Neural crest cell (in vitro differentiated cells): ENCODE results near the gene SLC7A6. TPM values are rescaled to one million over a fixed set of nuclear protein-coding genes. Genes with fewer than 3 reads are reported as not detected.

Experiments
- DNase-seq: peaks from one replicate; pipeline ENCODE4 v3.0.0; 2021; ENCODE audit warnings: low read depth, mixed read lengths, low spot score
- H3K27ac Mint-ChIP-seq: one replicate; pipeline ENCODE4 v1.8.0; 2021; ENCODE audit warnings: mild to moderate bottlenecking, mixed read lengths; ENCODE audit not compliant: unreplicated experiment
- H3K27me3 Mint-ChIP-seq: 2 replicates; pipeline ENCODE4 v1.8.0; 2021; ENCODE audit warnings: low read depth, mild to moderate bottlenecking, mixed read lengths
- H3K36me3 Mint-ChIP-seq: 2 replicates; pipeline ENCODE4 v1.8.0; 2021; ENCODE audit warnings: low read depth, mild to moderate bottlenecking, mixed read lengths
- H3K4me1 Mint-ChIP-seq: 2 replicates; pipeline ENCODE4 v1.8.0; 2021; ENCODE audit warnings: mixed read lengths
- H3K4me3 Mint-ChIP-seq: one replicate; pipeline ENCODE4 v1.8.0; 2021; ENCODE audit warnings: mild to moderate bottlenecking, mixed read lengths
- H3K9me3 Mint-ChIP-seq: 2 replicates; pipeline ENCODE4 v1.8.0; 2021; ENCODE audit warnings: mixed read lengths
- CTCF ChIP-seq: fragments of 200-600 bp; sonication (generic); conservative IDR thresholded peaks from 2 replicates; pipeline ENCODE4 v1.5.0; 2021; ENCODE audit warnings: antibody characterized with exemption, mild to moderate bottlenecking
- total RNA-seq: library from RNA; stranded (reverse); gene quantifications from 2 replicates; pipeline ENCODE4 v1.2.1, GENCODE V29; 2021

Gene SLC7A6
- total RNA-seq, 1 donor from 2014 or later, result 41.7 TPM

- Mint-ChIP-seq H3K4me3 (no peak overlapping the region), H3K36me3 (peaks cover 11% of the 10 kb centered on the region), H3K4me1 (no peaks in the 10 kb centered on the region), H3K9me3 (no peaks in the 10 kb centered on the region), H3K27me3 (no peaks in the 10 kb centered on the region), H3K27ac (no peak overlapping the region)
- no peak for TF ChIP-seq CTCF
- DNase-seq, result no peak
Measured at GRCh38 chr16:68343137-68343536, 78.8 kb downstream of the SLC7A6 start.

DNA sequence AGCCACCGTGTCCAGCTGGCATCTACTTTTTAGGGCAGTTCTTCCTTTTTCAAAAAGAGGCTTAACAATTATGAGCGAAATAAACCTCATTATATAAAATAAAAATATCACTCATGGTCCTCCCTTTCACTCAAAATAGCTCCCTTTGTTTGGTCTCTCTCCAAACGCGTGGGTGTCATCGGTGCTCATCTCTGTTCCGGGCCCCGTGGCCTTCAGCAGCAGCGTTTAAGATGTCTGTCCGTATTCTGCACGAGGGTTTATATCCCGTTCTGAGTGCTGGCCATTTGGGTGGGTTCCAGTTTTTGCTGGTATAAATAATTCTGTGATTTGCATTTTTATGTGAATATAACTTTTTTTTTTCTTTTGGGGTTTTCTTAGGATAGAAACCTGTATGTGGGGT is 79.9 kb downstream of the SLC7A6 start:
- no peak for TF ChIP-seq CTCF
- no peaks in the 10 kb centered on the region for H3K9me3 Mint-ChIP-seq
- H3K36me3 Mint-ChIP-seq, result peaks cover 13% of the 10 kb centered on the region
- H3K4me3 Mint-ChIP-seq, result no peak overlapping the region
- no peaks in the 10 kb centered on the region for H3K27me3 Mint-ChIP-seq
- no peaks in the 10 kb centered on the region for H3K4me1 Mint-ChIP-seq
- no peak for DNase-seq
- H3K27ac Mint-ChIP-seq, result no peak overlapping the region

GRCh38 chr16:68345351-68345810 is 81.1 kb downstream of the SLC7A6 start:
- no peaks in the 10 kb centered on the region for H3K4me1 Mint-ChIP-seq
- H3K9me3 Mint-ChIP-seq, result no peaks in the 10 kb centered on the region
- TF ChIP-seq CTCF, result no peak
- no peaks in the 10 kb centered on the region for H3K27me3 Mint-ChIP-seq
- no peak for DNase-seq
- H3K4me3 Mint-ChIP-seq, result no peak overlapping the region
- H3K27ac Mint-ChIP-seq, result no peak overlapping the region
- H3K36me3 Mint-ChIP-seq, result peaks cover 13% of the 10 kb centered on the region

DNA sequence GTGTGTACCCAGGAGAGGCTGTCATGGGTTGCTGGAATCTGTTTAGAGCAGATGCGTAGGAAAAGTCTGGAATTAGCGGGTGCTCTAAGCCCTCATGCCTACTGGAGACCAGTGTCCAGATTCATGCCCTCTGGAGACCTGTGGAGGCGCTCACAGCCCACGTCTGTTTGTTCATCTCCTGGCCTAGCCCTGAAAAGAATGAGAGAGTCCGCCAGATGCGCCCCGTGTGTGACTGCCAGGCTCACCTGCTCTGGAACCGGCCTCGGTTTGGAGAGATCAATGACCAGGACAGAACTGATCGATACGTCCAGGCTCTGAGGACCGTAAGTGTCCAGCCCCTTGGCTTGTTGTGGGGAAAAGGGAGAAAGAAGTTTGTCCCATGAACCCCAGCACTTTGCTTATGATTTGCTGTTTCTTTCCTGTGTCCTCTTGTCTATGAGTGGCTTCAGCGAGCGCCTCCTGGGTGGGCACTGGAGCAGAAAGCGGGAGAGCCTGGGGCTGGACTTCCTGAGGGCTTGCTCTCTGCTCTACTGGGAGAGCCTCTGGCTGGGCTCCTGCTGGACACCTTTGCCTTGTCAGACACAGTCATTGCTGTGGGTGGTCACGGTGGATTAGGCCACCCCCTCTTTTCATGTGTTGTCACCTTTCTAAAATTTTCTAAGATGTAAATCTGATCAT is 81.8 kb downstream of the SLC7A6 start:
- Mint-ChIP-seq H3K9me3 (no peaks in the 10 kb centered on the region), H3K36me3 (peaks cover 8% of the 10 kb centered on the region), H3K27me3 (no peaks in the 10 kb centered on the region), H3K4me1 (no peaks in the 10 kb centered on the region), H3K27ac (peak overlapping the region; percentile 27), H3K4me3 (no peak overlapping the region)
- no peak for TF ChIP-seq CTCF
- DNase-seq, result no peak

DNA sequence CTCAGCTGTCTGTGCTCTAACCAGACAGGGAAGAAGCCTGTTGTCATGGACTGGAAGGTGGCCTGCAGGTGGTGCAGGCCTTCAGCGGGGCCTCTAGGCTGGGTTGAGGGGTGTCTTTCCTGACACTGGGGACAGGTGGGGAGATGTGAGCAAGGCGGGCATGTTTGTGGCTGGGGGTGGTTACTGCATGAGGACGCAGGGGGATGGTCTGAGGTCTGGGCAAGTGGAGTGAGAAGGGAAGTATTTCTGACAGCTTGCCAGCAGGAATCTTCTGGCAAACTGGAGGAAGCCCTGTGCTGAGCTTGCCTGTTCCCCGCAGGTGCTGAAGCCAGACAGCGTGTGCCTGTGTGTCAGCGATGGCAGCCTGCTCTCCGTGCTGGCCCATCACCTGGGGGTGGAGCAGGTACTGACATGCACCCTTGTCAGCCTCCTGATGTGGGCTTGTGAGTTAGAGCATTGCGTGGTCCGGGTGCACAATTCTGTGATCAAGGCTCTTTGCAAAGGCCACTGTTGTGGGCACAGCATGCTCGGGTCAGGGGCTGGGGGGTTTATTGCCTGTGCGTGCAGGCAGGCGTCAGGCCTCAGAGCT is 82.7 kb downstream of the SLC7A6 start:
- no peak for DNase-seq
- no peaks in the 10 kb centered on the region for H3K4me1 Mint-ChIP-seq
- H3K27me3 Mint-ChIP-seq, result no peaks in the 10 kb centered on the region
- TF ChIP-seq CTCF, result no peak
- H3K4me3 Mint-ChIP-seq, result no peak overlapping the region
- peaks cover 8% of the 10 kb centered on the region for H3K36me3 Mint-ChIP-seq
- H3K9me3 Mint-ChIP-seq, result no peaks in the 10 kb centered on the region
- no peak overlapping the region for H3K27ac Mint-ChIP-seq
